ENCODE results near the gene GPR55. TPM values are rescaled to one million over a fixed set of nuclear protein-coding genes. Genes with fewer than 3 reads are reported as not detected.

Gene GPR55
- total and polyA plus RNA-seq, 8 donors, result 0.13 to 0.37 (median 0.19) TPM; not detected in 5

DNA sequence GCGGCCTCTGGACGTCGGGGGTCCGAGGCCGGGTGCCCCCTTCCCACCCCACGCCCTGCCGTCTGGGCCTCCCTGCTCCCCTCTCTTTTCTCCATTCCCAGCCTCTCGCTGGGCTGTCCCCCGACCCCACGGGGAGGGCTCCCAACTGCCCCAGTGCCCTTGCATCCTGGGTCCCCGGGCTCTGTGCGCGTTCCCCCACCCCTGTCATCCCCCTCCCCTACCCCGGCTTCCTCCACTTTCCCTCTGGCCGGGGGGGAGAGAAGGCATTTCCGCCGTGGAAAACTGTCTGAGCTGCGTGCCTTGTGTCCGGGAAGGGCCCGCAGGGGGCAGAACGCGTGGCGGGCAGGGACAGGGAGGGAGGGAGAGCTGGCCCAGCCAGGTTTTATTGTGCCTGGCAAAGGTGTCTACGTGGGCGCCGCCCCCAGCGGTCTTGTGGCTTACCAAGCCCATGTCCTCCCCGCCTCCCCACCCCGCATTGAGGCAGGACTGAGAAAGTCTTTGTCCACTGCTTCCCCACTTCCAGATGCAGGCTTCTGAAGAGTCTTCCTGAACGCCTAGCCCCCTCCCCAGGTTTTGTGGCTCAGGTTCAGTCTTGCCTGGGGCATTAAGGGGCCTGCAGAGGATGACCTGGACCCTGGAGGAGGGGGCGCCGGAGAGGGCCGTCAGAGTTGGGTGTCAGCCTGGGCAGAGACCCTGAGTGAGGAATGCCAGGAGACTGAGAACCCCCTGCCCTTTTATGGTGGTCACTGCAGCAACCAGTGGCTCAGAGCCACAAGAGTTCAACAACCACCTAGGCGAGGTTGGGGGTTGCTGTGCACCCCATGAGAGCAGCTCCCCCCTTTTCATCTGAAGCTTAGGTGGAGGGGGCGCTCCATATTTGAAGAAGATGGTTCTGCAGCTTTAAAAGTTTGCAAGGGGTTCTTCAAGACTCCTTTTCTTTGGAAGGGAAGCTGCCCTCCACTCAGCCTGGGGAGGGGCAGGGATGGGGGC is 59.0 kb downstream of the GPR55 start:
- intact Hi-C loops (cut with DNase I; ENCODE audit: low total_unique reads), result no loop called here
- H3K9me3 ChIP-seq, result no peaks in the 10 kb centered on the region
- no peaks in the 10 kb centered on the region for H3K36me3 ChIP-seq
- peak overlapping the region; percentile 73 to 92 (median 82) for H3K4me3 ChIP-seq
- peaks cover 58 to 69% (median 63%) of the 10 kb centered on the region in 4 donors for H3K4me1 ChIP-seq
- TF ChIP-seq EP300 (IDR thresholded peaks at IDR 0.05) (no peak), POLR2AphosphoS5 (IDR thresholded peaks at IDR 0.05) (no peak), POLR2A (IDR thresholded peaks at IDR 0.05) (no peak)
- TF ChIP-seq, protein P1, sequence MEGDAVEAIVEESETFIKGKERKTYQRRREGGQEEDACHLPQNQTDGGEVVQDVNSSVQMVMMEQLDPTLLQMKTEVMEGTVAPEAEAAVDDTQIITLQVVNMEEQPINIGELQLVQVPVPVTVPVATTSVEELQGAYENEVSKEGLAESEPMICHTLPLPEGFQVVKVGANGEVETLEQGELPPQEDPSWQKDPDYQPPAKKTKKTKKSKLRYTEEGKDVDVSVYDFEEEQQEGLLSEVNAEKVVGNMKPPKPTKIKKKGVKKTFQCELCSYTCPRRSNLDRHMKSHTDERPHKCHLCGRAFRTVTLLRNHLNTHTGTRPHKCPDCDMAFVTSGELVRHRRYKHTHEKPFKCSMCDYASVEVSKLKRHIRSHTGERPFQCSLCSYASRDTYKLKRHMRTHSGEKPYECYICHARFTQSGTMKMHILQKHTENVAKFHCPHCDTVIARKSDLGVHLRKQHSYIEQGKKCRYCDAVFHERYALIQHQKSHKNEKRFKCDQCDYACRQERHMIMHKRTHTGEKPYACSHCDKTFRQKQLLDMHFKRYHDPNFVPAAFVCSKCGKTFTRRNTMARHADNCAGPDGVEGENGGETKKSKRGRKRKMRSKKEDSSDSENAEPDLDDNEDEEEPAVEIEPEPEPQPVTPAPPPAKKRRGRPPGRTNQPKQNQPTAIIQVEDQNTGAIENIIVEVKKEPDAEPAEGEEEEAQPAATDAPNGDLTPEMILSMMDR (IDR thresholded peaks at IDR 0.05), result no peak
- WGBS, 5 donors, result 9 to 15% (median 11%) methylated on average over 34 to 35 of the region's 35 CpGs
- peaks cover 0 to 10% (median 0%) of the 10 kb centered on the region in 3 donors for H3K27me3 ChIP-seq
- DNase-seq, result peak; percentile 54 to 83
- peak overlapping the region in 4 of 5 donors; percentile 68 to 84 (median 69) for H3K27ac ChIP-seq

DNA sequence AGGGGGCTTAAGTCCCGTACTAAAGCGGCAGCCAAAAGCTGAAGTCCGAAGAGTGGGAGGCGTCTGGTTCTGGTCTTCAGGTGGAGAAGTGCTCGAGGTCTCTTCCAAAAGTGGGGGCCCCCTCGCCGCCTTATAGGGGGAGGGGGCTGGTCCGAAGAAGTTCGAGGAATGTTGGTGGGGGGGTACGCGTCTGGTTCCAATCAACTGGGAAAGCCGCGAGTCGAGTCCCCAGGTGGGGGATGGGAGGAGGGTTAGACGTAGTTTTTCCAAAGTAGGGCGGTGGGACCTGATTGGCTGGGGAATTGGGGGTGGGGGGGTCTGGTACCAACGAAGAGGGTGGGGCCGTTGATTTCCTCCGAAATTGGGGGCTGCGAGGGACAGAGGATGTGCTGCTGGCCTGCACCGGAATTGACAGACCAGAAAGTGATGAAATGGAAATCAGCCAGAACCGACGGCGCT is 59.7 kb downstream of the GPR55 start:
- no peaks in the 10 kb centered on the region for H3K9me3 ChIP-seq
- peaks cover 51 to 61% (median 57%) of the 10 kb centered on the region in 4 donors for H3K4me1 ChIP-seq
- intact Hi-C loops (cut with DNase I; ENCODE audit: low total_unique reads), result no loop called here
- no peaks in the 10 kb centered on the region for H3K36me3 ChIP-seq
- peak overlapping the region; percentile 73 to 92 (median 82) for H3K4me3 ChIP-seq
- DNase-seq, result peak in 1 of 2 donors; percentile 76
- TF ChIP-seq, protein P1 (IDR thresholded peaks at IDR 0.05), result no peak
- TF ChIP-seq POLR2AphosphoS5 (IDR thresholded peaks at IDR 0.05) (no peak), EP300 (IDR thresholded peaks at IDR 0.05) (no peak), POLR2A (IDR thresholded peaks at IDR 0.05) (no peak)
- peaks cover 0 to 10% (median 0%) of the 10 kb centered on the region in 3 donors for H3K27me3 ChIP-seq
- peak overlapping the region in 4 of 5 donors; percentile 68 to 84 (median 69) for H3K27ac ChIP-seq
- 1 to 4% (median 1%) methylated on average over 23 to 24 of the region's 24 CpGs for WGBS, 5 donors

DNA sequence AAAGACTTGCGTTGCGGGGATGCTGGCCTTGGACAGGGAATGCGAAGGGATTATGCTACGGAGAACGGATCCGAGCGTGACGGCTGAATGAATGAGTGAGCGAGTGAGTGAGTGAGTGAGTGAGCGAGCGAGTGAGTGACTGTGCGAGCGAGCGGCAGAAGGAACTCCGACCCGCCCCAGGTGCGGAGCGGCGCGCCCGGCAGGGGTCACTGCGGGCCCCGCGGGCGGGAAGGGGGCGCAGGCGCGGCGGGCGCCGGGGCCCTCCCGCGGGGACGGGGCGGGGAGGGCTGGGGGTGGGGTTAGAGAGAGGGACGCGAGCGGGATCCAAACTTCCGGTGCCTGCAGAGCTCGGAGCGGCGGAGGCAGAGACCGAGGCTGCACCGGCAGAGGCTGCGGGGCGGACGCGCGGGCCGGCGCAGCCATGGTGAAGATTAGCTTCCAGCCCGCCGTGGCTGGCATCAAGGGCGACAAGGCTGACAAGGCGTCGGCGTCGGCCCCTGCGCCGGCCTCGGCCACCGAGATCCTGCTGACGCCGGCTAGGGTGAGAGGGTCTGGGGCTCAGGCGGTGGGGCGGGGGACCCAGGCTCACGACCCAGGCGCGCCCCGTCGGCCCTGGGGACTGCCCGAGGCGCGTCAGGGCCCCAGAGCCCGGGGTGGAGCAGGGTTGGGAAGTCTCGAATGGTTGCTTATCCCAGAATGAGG is 60.3 kb downstream of the GPR55 start, which contains the start of gene ITM2C:
ITM2C (plus strand) TSS at position 338 of the 702 bp plus-strand sequence; CDS start at position 422, 84 bp downstream.
- intact Hi-C loops (cut with DNase I; ENCODE audit: low total_unique reads), result no loop called here
- 0 to 2% (median 1%) methylated on average over 25 to 76 of the region's 76 CpGs for WGBS, 5 donors

More for the DNA sequence above, 60.3 kb downstream of the GPR55 start, which contains the start of gene ITM2C:
- Histone ChIP-seq H3K36me3 (no peaks in the 10 kb centered on the region), H3K9me3 (no peaks in the 10 kb centered on the region), H3K4me1 (peaks cover 45 to 55% (median 51%) of the 10 kb centered on the region in 4 donors), H3K27ac (peak within 1 kb of the TSS; percentile 18 to 84 (median 69)), H3K4me3 (peak within 1 kb of the TSS; percentile 73 to 92 (median 82)), H3K27me3 (peaks cover 0 to 10% (median 0%) of the 10 kb centered on the region in 3 donors)
- peak; percentile 75 to 94 for DNase-seq
- TF ChIP-seq EP300 (IDR thresholded peaks at IDR 0.05) (no peak), POLR2A (IDR thresholded peaks at IDR 0.05) (no peak), POLR2AphosphoS5 (IDR thresholded peaks at IDR 0.05) (peak in 2 of 3 donors; percentile 55 to 57)
- TF ChIP-seq, protein P1 (IDR thresholded peaks at IDR 0.05), result peak in 1 of 7 experiments; percentile 48

Measured in stomach (tissue), 9 donors.